SU-DHL-6 (cell line): Measurements from ENCODE around the gene ZNF609.

Experiments used
- H2AFZ ChIP-seq: fragments of 200-600 bp; sonication (generic); 2 replicates; pipeline ENCODE4 v1.6.1; 2014; ENCODE audit warnings: low read depth, mild to moderate bottlenecking, moderate library complexity, mixed read lengths, antibody characterized with exemption, low read length; ENCODE audit not compliant: severe bottlenecking
- H3F3A ChIP-seq: fragments of 200-600 bp; shearing (Covaris generic); 2 replicates; pipeline ENCODE4 v1.6.0; 2016; ENCODE audit warnings: antibody characterized with exemption, mild to moderate bottlenecking; ENCODE audit not compliant: insufficient read depth
- H3K27ac ChIP-seq: fragments of 200-600 bp; sonication (generic); 2 replicates; pipeline ENCODE4 v1.5.1; 2016; ENCODE audit warnings: low read depth, mild to moderate bottlenecking, low read length, moderate library complexity, mixed read lengths
- H3K27me3 ChIP-seq: fragments of 200-600 bp; sonication (generic), shearing (Covaris generic); 2 replicates; pipeline ENCODE4 v1.6.0; 2014; ENCODE audit warnings: mild to moderate bottlenecking, low read length
- H3K36me3 ChIP-seq: fragments of 200-600 bp; sonication (generic); 2 replicates; pipeline ENCODE4 v1.6.1; 2014; ENCODE audit warnings: mild to moderate bottlenecking, low read length, mixed read lengths
- H3K4me2 ChIP-seq: fragments of 300-600, 200-600 bp; shearing (Covaris generic), sonication (generic); 2 replicates; pipeline ENCODE4 v1.6.0; 2014; ENCODE audit warnings: low read length, low read depth, mild to moderate bottlenecking; ENCODE audit not compliant: poor library complexity, severe bottlenecking
- H3K4me3 ChIP-seq: fragments of 200-600 bp; sonication (generic); 2 replicates; pipeline ENCODE4 v1.5.1; 2014; ENCODE audit warnings: antibody characterized with exemption, low read length, mild to moderate bottlenecking, mixed read lengths; ENCODE audit not compliant: insufficient read depth, poor library complexity, severe bottlenecking
- H3K79me2 ChIP-seq: fragments of 200-600 bp; sonication (generic); 2 replicates; pipeline ENCODE4 v1.6.1; 2014; ENCODE audit warnings: mild to moderate bottlenecking, low read length, moderate library complexity; ENCODE audit not compliant: insufficient read depth
- H3K9ac ChIP-seq: fragments of 200-600 bp; sonication (generic); 2 replicates; pipeline ENCODE4 v1.7.0; 2014; ENCODE audit warnings: mild to moderate bottlenecking, low read length
- H3K9me2 ChIP-seq: fragments of 200-600 bp; sonication (generic); replicated peaks from 2 replicates; pipeline ENCODE4 v1.6.1; 2014; ENCODE audit warnings: low read length; ENCODE audit not compliant: insufficient read depth
- H3K9me3 ChIP-seq: fragments of 200-600 bp; sonication (generic); 2 replicates; pipeline ENCODE4 v1.6.1; 2014; ENCODE audit warnings: low read length, mixed read lengths; ENCODE audit not compliant: insufficient read depth
- H4K20me1 ChIP-seq: fragments of 200-600 bp; sonication (generic); 2 replicates; pipeline ENCODE4 v1.6.1; 2014; ENCODE audit warnings: low read depth, mild to moderate bottlenecking, antibody characterized with exemption, low read length, moderate library complexity, mixed read lengths
- CTCF ChIP-seq: fragments of 200-600 bp; sonication (generic); IDR thresholded peaks from one replicate; pipeline ENCODE4 v1.5.1; 2017; ENCODE audit warnings: antibody characterized with exemption, mild to moderate bottlenecking, low read length, moderate library complexity; ENCODE audit not compliant: insufficient read depth, poor library complexity, severe bottlenecking
- EZH2phosphoT487 ChIP-seq: fragments of 200-600 bp; sonication (generic), shearing (Covaris generic); conservative IDR thresholded peaks from 2 replicates; pipeline ENCODE4 v1.6.1; 2018; ENCODE audit warnings: mild to moderate bottlenecking, antibody characterized with exemption, low read length, moderate library complexity, mixed read lengths

The ZNF609 gene

GRCh38 chr15:64452988-64453688 lies 7.2 kb upstream of the ZNF609 start:
- Histone ChIP-seq H3K9me2 (no peaks in the 10 kb centered on the region), H4K20me1 (no peaks in the 10 kb centered on the region), H3K79me2 (no peaks in the 10 kb centered on the region), H3K27ac (no peak overlapping the region), H3K4me2 (no peak overlapping the region), H3K9ac (no peak overlapping the region), H3F3A (peaks cover 20% of the 10 kb centered on the region), H3K9me3 (no peaks in the 10 kb centered on the region), H3K36me3 (no peaks in the 10 kb centered on the region), H3K27me3 (no peaks in the 10 kb centered on the region), H2AFZ (no peak overlapping the region), H3K4me3 (no peak overlapping the region)
- TF ChIP-seq CTCF (no peak), EZH2phosphoT487 (no peak)

- Histone ChIP-seq H4K20me1 (no peaks in the 10 kb centered on the region), H2AFZ (no peak overlapping the region), H3K9me2 (no peaks in the 10 kb centered on the region), H3K9ac (no peak overlapping the region), H3F3A (peaks cover 20% of the 10 kb centered on the region), H3K4me3 (no peak overlapping the region), H3K4me2 (no peak overlapping the region), H3K9me3 (no peaks in the 10 kb centered on the region), H3K27ac (no peak overlapping the region), H3K36me3 (no peaks in the 10 kb centered on the region), H3K27me3 (no peaks in the 10 kb centered on the region), H3K79me2 (no peaks in the 10 kb centered on the region)
- TF ChIP-seq CTCF (no peak), EZH2phosphoT487 (no peak)
Measured at GRCh38 chr15:64453689-64454037, 6.7 kb upstream of the ZNF609 start.

- no peak overlapping the region for H2AFZ ChIP-seq
- H3K27ac ChIP-seq = no peak overlapping the region
- H3K36me3 ChIP-seq = no peaks in the 10 kb centered on the region
- H3K9ac ChIP-seq = no peak overlapping the region
- H3F3A ChIP-seq = peaks cover 20% of the 10 kb centered on the region
- H3K9me3 ChIP-seq = no peaks in the 10 kb centered on the region
- H3K27me3 ChIP-seq = no peaks in the 10 kb centered on the region
- no peak overlapping the region for H3K4me3 ChIP-seq
- no peaks in the 10 kb centered on the region for H4K20me1 ChIP-seq
- TF ChIP-seq CTCF = no peak
- TF ChIP-seq EZH2phosphoT487 = no peak
- no peaks in the 10 kb centered on the region for H3K79me2 ChIP-seq
- no peak overlapping the region for H3K4me2 ChIP-seq
- H3K9me2 ChIP-seq = no peaks in the 10 kb centered on the region
Measured at GRCh38 chr15:64454282-64454681, 6.1 kb upstream of the ZNF609 start.
